Fibroblast of upper back skin (primary cell): Measurements from ENCODE around the gene MAFB.
A peak's percentile ranks its signal among the peaks of the same experiment; 100 is the strongest.

ENCODE experiments used
- DNase-seq: peaks from one replicate; pipeline ENCODE4 v3.0.0-alpha.2; 2013

The MAFB gene

GRCh38 chr20:40698744-40699143 lies 9.7 kb upstream of the MAFB start:
- DNase-seq = no peak

- no peak for DNase-seq
Observed at GRCh38 chr20:40698281-40698680, 9.2 kb upstream of the MAFB start.

GRCh38 chr20:40697541-40697940 lies 8.5 kb upstream of the MAFB start:
- no peak for DNase-seq

- DNase-seq = no peak
Observed at GRCh38 chr20:40695214-40695613, 6.2 kb upstream of the MAFB start.

- DNase-seq = no peak
Observed at GRCh38 chr20:40694246-40694645, 5.2 kb upstream of the MAFB start.

- DNase-seq = no peak
Observed at GRCh38 chr20:40692240-40693011, 3.4 kb upstream of the MAFB start.

- DNase-seq = no peak
Observed at GRCh38 chr20:40691566-40692239, 2.7 kb upstream of the MAFB start.

GRCh38 chr20:40690836-40691565 lies 2.0 kb upstream of the MAFB start:
- DNase-seq = no peak

- peak; percentile 89 for DNase-seq
Observed at GRCh38 chr20:40689943-40690835, 1.2 kb upstream of the MAFB start.

GRCh38 chr20:40688129-40689099 lies 622 bp downstream of the MAFB start:
- DNase-seq = no peak

GRCh38 chr20:40687384-40688128 lies 1.5 kb downstream of the MAFB start:
- no peak for DNase-seq

GRCh38 chr20:40686893-40687292 lies 2.1 kb downstream of the MAFB start:
- DNase-seq = no peak

GRCh38 chr20:40686434-40686882 lies 2.6 kb downstream of the MAFB start:
- DNase-seq = no peak

GRCh38 chr20:40685349-40685748 lies 3.7 kb downstream of the MAFB start:
- no peak for DNase-seq

- no peak for DNase-seq
Observed at GRCh38 chr20:40683894-40684268, 5.2 kb downstream of the MAFB start.

GRCh38 chr20:40683221-40683893 lies 5.7 kb downstream of the MAFB start:
- peak; percentile 33 for DNase-seq

- peak; percentile 19 for DNase-seq
Observed at GRCh38 chr20:40682104-40682981, 6.7 kb downstream of the MAFB start.

- no peak for DNase-seq
Observed at GRCh38 chr20:40681684-40682083, 7.4 kb downstream of the MAFB start.

- DNase-seq = no peak
Observed at GRCh38 chr20:40681165-40681564, 7.9 kb downstream of the MAFB start.
